Naive thymus-derived CD4-positive, alpha-beta T cell (primary cell): ENCODE measurements around the gene TBX4. TPM values are rescaled to one million over a fixed set of nuclear protein-coding genes. Genes with fewer than 3 reads are reported as not detected.

Experiments used
- ATAC-seq: fragments of 150-1000 bp; cut with Tn5 transposase; 2 replicates; pipeline ENCODE4 v1.10.0; 2021; ENCODE audit warnings: mild to moderate bottlenecking, moderate library complexity
- CTCF ChIA-PET: fragments of 350-600 bp; sonication (Branson Sonifier 250); formaldehyde crosslinking; loops from one replicate; lab custom pipeline; 2021; ENCODE audit warnings: antibody characterized with exemption; lab: Charles Lee
- POLR2A ChIA-PET: fragments of 350-600 bp; sonication (Branson Sonifier 250); formaldehyde crosslinking; loops from one replicate; lab custom pipeline; 2021; ENCODE audit warnings: antibody characterized with exemption, inconsistent platforms; lab: Charles Lee
- DNase-seq, 9 donors: peaks; one replicate each; pipeline versions ENCODE4 v3.0.0 to v3.0.0-alpha.2; 2020 to 2022; ENCODE audit warnings: mixed read lengths in 1 of 9
- H3K27ac ChIP-seq: one replicate; pipeline ENCODE4 v1.7.0; 2013; ENCODE audit warnings: mild to moderate bottlenecking, low read depth, low read length, moderate library complexity
- H3K27me3 ChIP-seq, 2 donors: one replicate each; pipeline ENCODE4 v1.7.0; 2013; ENCODE audit warnings: low read length in 2 of 2, mild to moderate bottlenecking in 2 of 2, moderate library complexity in 2 of 2; ENCODE audit not compliant: control insufficient read depth in 2 of 2, insufficient read depth in 2 of 2
- H3K36me3 ChIP-seq, 3 experiments: 1 replicate in 2 of 3; 2 replicates in 1 of 3; pipeline ENCODE4 v1.7.0; 2013; ENCODE audit warnings: low read length in 3 of 3, mild to moderate bottlenecking in 3 of 3, moderate library complexity in 1 of 3; ENCODE audit not compliant: insufficient read depth in 3 of 3, control insufficient read depth in 2 of 3
- H3K4me1 ChIP-seq, 2 donors: one replicate each; pipeline ENCODE4 v1.7.0; 2013; ENCODE audit warnings: low read length in 2 of 2, mild to moderate bottlenecking in 2 of 2, moderate library complexity in 1 of 2; ENCODE audit not compliant: control insufficient read depth in 2 of 2, insufficient read depth in 2 of 2
- H3K4me3 ChIP-seq: 2 replicates; pipeline ENCODE4 v1.7.0; 2013; ENCODE audit warnings: mild to moderate bottlenecking, low read length
- H3K9me3 ChIP-seq, 3 experiments: 1 replicate in 2 of 3; 2 replicates in 1 of 3; pipeline ENCODE4 v1.7.0; 2013; ENCODE audit warnings: low read length in 3 of 3; ENCODE audit not compliant: control insufficient read depth in 2 of 3
- H3K27ac Mint-ChIP-seq, 9 donors: one replicate each; pipeline ENCODE4 v1.8.0; 2020 to 2022; ENCODE audit warnings: mixed read lengths in 9 of 9, mild to moderate bottlenecking in 8 of 9, moderate library complexity in 5 of 9, inconsistent platforms in 2 of 9
- H3K27me3 Mint-ChIP-seq, 5 donors: one replicate each; pipeline ENCODE4 v1.8.0; 2021 to 2022; ENCODE audit warnings: mixed read lengths in 5 of 5, mild to moderate bottlenecking in 1 of 5
- H3K36me3 Mint-ChIP-seq, 5 donors: one replicate each; pipeline ENCODE4 v1.8.0; 2020 to 2022; ENCODE audit warnings: mixed read lengths in 5 of 5, mild to moderate bottlenecking in 3 of 5, inconsistent platforms in 1 of 5
- H3K4me1 Mint-ChIP-seq, 7 donors: one replicate each; pipeline ENCODE4 v1.8.0; 2020 to 2022; ENCODE audit warnings: mixed read lengths in 7 of 7, mild to moderate bottlenecking in 3 of 7, inconsistent platforms in 1 of 7
- H3K4me3 Mint-ChIP-seq, 10 donors: one replicate each; pipeline ENCODE4 v1.8.0; 2020 to 2022; ENCODE audit warnings: mild to moderate bottlenecking in 10 of 10, mixed read lengths in 10 of 10, moderate library complexity in 6 of 10, inconsistent platforms in 2 of 10
- H3K9me3 Mint-ChIP-seq, 11 donors: one replicate each; pipeline ENCODE4 v1.8.0; 2020 to 2022; ENCODE audit warnings: mixed read lengths in 11 of 11, mild to moderate bottlenecking in 4 of 11, inconsistent platforms in 1 of 11, moderate library complexity in 1 of 11
- intact Hi-C, 2 donors: fragments of 100-400 bp; cut with micrococcal nuclease; formaldehyde crosslinking; loops; one replicate each; pipeline ENCODE4 v1.15.1; 2023
- polyA plus RNA-seq, 2 donors: library from polyadenylated mRNA; unstranded; fragments of 300-500 nt; fragmentation: Illumina TruSeq; gene quantifications; one replicate each; pipeline ENCODE4 v1.2.3, GENCODE V29; 2021
- total RNA-seq, 6 experiments: library from RNA in 5 of 6; stranded (reverse) in 5 of 6; gene quantifications; 1 replicate in 5 of 6; 2 replicates in 1 of 6; pipeline ENCODE4 v1.2.3 and lab custom pipeline; 2021 to 2026

TBX4 gene
- total and polyA plus RNA-seq, 7 experiments from 2014 or later = not detected

GRCh38 chr17:61464130-61464842, 12.1 kb downstream of the TBX4 start:
- ChIA-PET POLR2A (no interaction called here), CTCF (no interaction called here)
- Histone ChIP-seq H3K9me3 (no peaks in the 10 kb centered on the region), H3K27me3 (peaks cover 0 to 12% of the 10 kb centered on the region in 2 donors), H3K4me1 (no peaks in the 10 kb centered on the region), H3K4me3 (no peak overlapping the region), H3K27ac (no peak overlapping the region), H3K36me3 (no peaks in the 10 kb centered on the region)
- no peaks in the 10 kb centered on the region for H3K36me3 Mint-ChIP-seq
- H3K27ac Mint-ChIP-seq = no peak overlapping the region
- DNase-seq = no peak
- no peaks in the 10 kb centered on the region for H3K9me3 Mint-ChIP-seq
- peaks cover 6 to 24% (median 22%) of the 10 kb centered on the region in 7 donors for H3K4me1 Mint-ChIP-seq
- H3K27me3 Mint-ChIP-seq = peaks cover 43 to 68% (median 59%) of the 10 kb centered on the region in 5 donors
- intact Hi-C loops = no loop called here
- no peak for ATAC-seq
- H3K4me3 Mint-ChIP-seq = no peak overlapping the region

DNA sequence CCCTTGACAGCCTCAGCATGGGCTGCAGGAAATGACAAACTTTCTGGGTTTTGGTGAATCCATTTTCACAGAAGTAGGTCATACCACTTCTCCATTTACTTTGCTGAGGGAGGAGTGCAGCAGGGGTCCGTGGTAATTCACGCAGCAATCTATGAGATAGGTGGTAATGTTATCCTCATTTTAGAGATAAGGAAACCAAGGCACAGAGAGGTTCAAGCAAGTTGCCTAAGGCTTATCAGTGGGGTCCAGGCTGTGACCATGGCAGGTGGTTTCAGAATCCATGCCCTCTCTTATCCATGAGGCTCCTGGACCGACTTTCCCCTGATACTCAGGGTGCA, 12.6 kb downstream of the TBX4 start:
- Mint-ChIP-seq H3K27me3 (peaks cover 38 to 62% (median 54%) of the 10 kb centered on the region in 5 donors), H3K36me3 (no peaks in the 10 kb centered on the region), H3K27ac (no peak overlapping the region), H3K9me3 (no peaks in the 10 kb centered on the region), H3K4me1 (peaks cover 6 to 24% (median 22%) of the 10 kb centered on the region in 7 donors), H3K4me3 (no peak overlapping the region)
- no peak for ATAC-seq
- no peak for DNase-seq
- no peak overlapping the region for H3K4me3 ChIP-seq
- no peak overlapping the region for H3K27ac ChIP-seq
- ChIA-PET CTCF (no interaction called here), POLR2A (no interaction called here)
- intact Hi-C loops = no loop called here
- no peaks in the 10 kb centered on the region for H3K36me3 ChIP-seq
- no peaks in the 10 kb centered on the region for H3K9me3 ChIP-seq
- no peaks in the 10 kb centered on the region for H3K4me1 ChIP-seq
- H3K27me3 ChIP-seq = peaks cover 0 to 11% of the 10 kb centered on the region in 2 donors

GRCh38 chr17:61465550-61466237, 13.5 kb downstream of the TBX4 start:
- Histone ChIP-seq H3K36me3 (no peaks in the 10 kb centered on the region), H3K4me1 (no peaks in the 10 kb centered on the region), H3K27me3 (peaks cover 0 to 3% of the 10 kb centered on the region in 2 donors), H3K9me3 (no peaks in the 10 kb centered on the region), H3K4me3 (no peak overlapping the region), H3K27ac (no peak overlapping the region)
- POLR2A ChIA-PET = no interaction called here
- H3K27ac Mint-ChIP-seq = no peak overlapping the region
- H3K27me3 Mint-ChIP-seq = peaks cover 29 to 54% (median 45%) of the 10 kb centered on the region in 5 donors
- intact Hi-C loops = no loop called here
- peaks cover 6 to 19% (median 18%) of the 10 kb centered on the region in 7 donors for H3K4me1 Mint-ChIP-seq
- peak overlapping the region in 1 of 10 donors; percentile 10 for H3K4me3 Mint-ChIP-seq
- H3K9me3 Mint-ChIP-seq = no peaks in the 10 kb centered on the region
- ATAC-seq = no peak
- CTCF ChIA-PET = no interaction called here
- H3K36me3 Mint-ChIP-seq = no peaks in the 10 kb centered on the region
- DNase-seq = no peak

DNA sequence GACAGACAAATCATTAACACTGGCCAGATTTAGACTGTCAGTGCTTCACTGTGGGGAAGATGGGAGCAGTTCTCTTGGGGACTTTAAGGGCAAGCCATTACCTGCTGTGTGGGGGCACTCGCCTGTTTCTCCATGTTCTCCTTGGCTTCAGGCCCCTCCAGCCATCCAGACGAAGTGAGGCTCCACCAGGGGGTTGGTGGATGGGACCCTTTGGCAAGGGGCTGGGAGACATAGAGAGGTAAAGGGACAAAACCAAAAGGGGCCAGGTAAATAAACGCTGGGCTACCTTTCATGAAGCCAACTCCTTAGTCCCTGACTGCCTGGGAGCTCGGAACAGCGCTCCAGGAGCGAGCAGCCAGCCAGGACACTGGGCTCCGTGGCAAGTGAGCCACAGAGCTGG, 14.0 kb downstream of the TBX4 start:
- no peak overlapping the region for H3K4me3 ChIP-seq
- Mint-ChIP-seq H3K36me3 (no peaks in the 10 kb centered on the region), H3K27ac (no peak overlapping the region), H3K27me3 (peaks cover 24 to 48% (median 39%) of the 10 kb centered on the region in 5 donors), H3K4me1 (peaks cover 6 to 14% (median 13%) of the 10 kb centered on the region in 7 donors), H3K4me3 (peak overlapping the region in 1 of 10 donors; percentile 14), H3K9me3 (no peaks in the 10 kb centered on the region)
- ATAC-seq = no peak
- intact Hi-C loops = no loop called here
- no peak for DNase-seq
- no peaks in the 10 kb centered on the region for H3K4me1 ChIP-seq
- H3K9me3 ChIP-seq = no peaks in the 10 kb centered on the region
- H3K36me3 ChIP-seq = no peaks in the 10 kb centered on the region
- ChIA-PET POLR2A (no interaction called here), CTCF (no interaction called here)
- no peak overlapping the region for H3K27ac ChIP-seq
- H3K27me3 ChIP-seq = no peaks in the 10 kb centered on the region

- no peaks in the 10 kb centered on the region for H3K27me3 ChIP-seq
- ChIA-PET CTCF (no interaction called here), POLR2A (no interaction called here)
- H3K4me3 ChIP-seq = no peak overlapping the region
- no peaks in the 10 kb centered on the region for H3K9me3 ChIP-seq
- no peaks in the 10 kb centered on the region for H3K36me3 ChIP-seq
- Mint-ChIP-seq H3K4me1 (peaks cover 1 to 5% (median 3%) of the 10 kb centered on the region in 7 donors), H3K27ac (no peak overlapping the region), H3K27me3 (peaks cover 13 to 36% (median 28%) of the 10 kb centered on the region in 5 donors), H3K4me3 (no peak overlapping the region), H3K9me3 (no peaks in the 10 kb centered on the region), H3K36me3 (no peaks in the 10 kb centered on the region)
- peak; percentile 47 for ATAC-seq
- DNase-seq = no peak
- no peak overlapping the region for H3K27ac ChIP-seq
- intact Hi-C loops = no loop called here
- H3K4me1 ChIP-seq = no peaks in the 10 kb centered on the region
Measured at GRCh38 chr17:61467416-61468262, 15.4 kb downstream of the TBX4 start.

GRCh38 chr17:61468263-61468907, 16.2 kb downstream of the TBX4 start:
- no peaks in the 10 kb centered on the region for H3K4me1 ChIP-seq

More at GRCh38 chr17:61468263-61468907, 16.2 kb downstream of the TBX4 start:
- no peaks in the 10 kb centered on the region for H3K36me3 Mint-ChIP-seq
- Histone ChIP-seq H3K27me3 (no peaks in the 10 kb centered on the region), H3K9me3 (no peaks in the 10 kb centered on the region), H3K36me3 (no peaks in the 10 kb centered on the region), H3K4me3 (no peak overlapping the region), H3K27ac (no peak overlapping the region)
- POLR2A ChIA-PET = no interaction called here
- peaks cover 0 to 4% (median 0%) of the 10 kb centered on the region in 7 donors for H3K4me1 Mint-ChIP-seq
- H3K27ac Mint-ChIP-seq = no peak overlapping the region
- H3K4me3 Mint-ChIP-seq = no peak overlapping the region
- ATAC-seq (no peak), DNase-seq (no peak)
- peaks cover 7 to 29% (median 20%) of the 10 kb centered on the region in 5 donors for H3K27me3 Mint-ChIP-seq
- CTCF ChIA-PET = no interaction called here
- intact Hi-C loops = no loop called here
- H3K9me3 Mint-ChIP-seq = no peaks in the 10 kb centered on the region
